OCI-LY1 (cell line): ENCODE data around the gene ZNF76.

ENCODE experiments used
- H2AFZ ChIP-seq: fragments of 200-600 bp; sonication (generic), shearing (Covaris generic); 2 replicates; pipeline ENCODE4 v1.6.0; 2014; ENCODE audit warnings: antibody characterized with exemption, mild to moderate bottlenecking, low read length
- H3F3A ChIP-seq: fragments of 200-600 bp; sonication (generic), shearing (Covaris generic); 2 replicates; pipeline ENCODE4 v1.6.0; 2014; ENCODE audit warnings: mild to moderate bottlenecking, antibody characterized with exemption, low read length, moderate library complexity; ENCODE audit not compliant: insufficient read depth
- H3K27ac ChIP-seq: fragments of 200-600 bp; sonication (generic); 2 replicates; pipeline ENCODE4 v1.5.1; 2014; ENCODE audit warnings: low read length, mixed run types, mild to moderate bottlenecking, low read depth; ENCODE audit not compliant: poor library complexity, severe bottlenecking
- H3K27me3 ChIP-seq: fragments of 200-600 bp; sonication (generic); 2 replicates; pipeline ENCODE4 v1.6.0; 2014; ENCODE audit warnings: antibody characterized with exemption, mild to moderate bottlenecking, low read length, moderate library complexity; ENCODE audit not compliant: insufficient read depth
- H3K36me3 ChIP-seq: fragments of 200-600 bp; sonication (generic); 2 replicates; pipeline ENCODE4 v1.6.1; 2014; ENCODE audit warnings: mild to moderate bottlenecking, antibody characterized with exemption, low read length, moderate library complexity, mixed read lengths; ENCODE audit not compliant: insufficient read depth
- H3K4me1 ChIP-seq: fragments of 200-600 bp; sonication (generic); 2 replicates; pipeline ENCODE4 v1.5.1; 2014; ENCODE audit warnings: mild to moderate bottlenecking, low read length, moderate library complexity; ENCODE audit not compliant: insufficient read depth, severe bottlenecking
- H3K4me2 ChIP-seq: fragments of 200-600 bp; sonication (generic), shearing (Covaris generic); 2 replicates; pipeline ENCODE4 v1.6.1; 2014; ENCODE audit warnings: low read length
- H3K4me3 ChIP-seq: fragments of 200-600 bp; sonication (generic); 2 replicates; pipeline ENCODE4 v1.5.1; 2014; ENCODE audit warnings: low read length, low read depth, mild to moderate bottlenecking, mixed read lengths; ENCODE audit not compliant: poor library complexity, severe bottlenecking
- H3K79me2 ChIP-seq: fragments of 200-600 bp; shearing (Covaris generic); 2 replicates; pipeline ENCODE4 v1.6.1; 2016; ENCODE audit warnings: mixed run types, low read length, mixed read lengths; ENCODE audit not compliant: insufficient read depth
- H3K9ac ChIP-seq: fragments of 200-600 bp; sonication (generic), shearing (Covaris generic); 2 replicates; pipeline ENCODE4 v1.6.1; 2014; ENCODE audit warnings: mild to moderate bottlenecking, low read length, mixed read lengths
- H3K9me2 ChIP-seq: fragments of 200-600 bp; sonication (generic), shearing (Covaris generic); 2 replicates; pipeline ENCODE4 v1.6.1; 2014; ENCODE audit warnings: low read depth, mild to moderate bottlenecking, low read length, mixed read lengths
- H3K9me3 ChIP-seq: fragments of 200-600 bp; shearing (Covaris generic); 2 replicates; pipeline ENCODE4 v1.6.1; 2014; ENCODE audit warnings: low read length, mixed read lengths
- H4K20me1 ChIP-seq: fragments of 200-600 bp; sonication (generic), shearing (Covaris generic); 2 replicates; pipeline ENCODE4 v1.6.0; 2016; ENCODE audit warnings: mild to moderate bottlenecking, low read length; ENCODE audit not compliant: insufficient read depth
- CTCF ChIP-seq: fragments of 200-600 bp; sonication (generic), shearing (Covaris generic); IDR thresholded peaks from 2 replicates; pipeline ENCODE4 v1.5.1; 2017; ENCODE audit warnings: mild to moderate bottlenecking, antibody characterized with exemption, low read length, moderate library complexity, mixed read lengths
- EZH2 ChIP-seq: fragments of 200-600 bp; sonication (generic), shearing (Covaris generic); IDR thresholded peaks from 2 replicates; pipeline ENCODE4 v1.8.0; 2017; ENCODE audit warnings: borderline replicate concordance, mixed run types, mild to moderate bottlenecking, antibody characterized with exemption, low read length, moderate library complexity, mixed read lengths

Gene ZNF76

GRCh38 chr6:35272005-35272404 is 12.5 kb downstream of the ZNF76 start:
- no peak overlapping the region for H3K4me3 ChIP-seq
- no peaks in the 10 kb centered on the region for H3K27me3 ChIP-seq
- TF ChIP-seq EZH2 (no peak), CTCF (no peak)
- H3K9ac ChIP-seq: no peak overlapping the region
- no peak overlapping the region for H3K27ac ChIP-seq
- H3K79me2 ChIP-seq: no peaks in the 10 kb centered on the region
- H2AFZ ChIP-seq: no peak overlapping the region
- no peaks in the 10 kb centered on the region; the same call in 1 of the 2 replicates for H3K36me3 ChIP-seq
- H3K4me1 ChIP-seq: no peaks in the 10 kb centered on the region
- no peaks in the 10 kb centered on the region for H3K9me2 ChIP-seq
- no peaks in the 10 kb centered on the region for H3K9me3 ChIP-seq
- H4K20me1 ChIP-seq: no peaks in the 10 kb centered on the region
- no peaks in the 10 kb centered on the region for H3F3A ChIP-seq
- no peak overlapping the region for H3K4me2 ChIP-seq

GRCh38 chr6:35273822-35274559 is 14.5 kb downstream of the ZNF76 start:
- Histone ChIP-seq H3K79me2 (no peaks in the 10 kb centered on the region), H3K36me3 (no peaks in the 10 kb centered on the region; the same call in 1 of the 2 replicates), H3K27me3 (no peaks in the 10 kb centered on the region), H3K4me2 (no peak overlapping the region), H3K9me3 (no peaks in the 10 kb centered on the region), H3K9me2 (no peaks in the 10 kb centered on the region), H3K9ac (no peak overlapping the region), H3K4me1 (no peaks in the 10 kb centered on the region), H2AFZ (no peak overlapping the region), H3F3A (no peaks in the 10 kb centered on the region), H3K4me3 (no peak overlapping the region), H4K20me1 (no peaks in the 10 kb centered on the region), H3K27ac (no peak overlapping the region)
- TF ChIP-seq CTCF (no peak), EZH2 (no peak)

GRCh38 chr6:35275744-35276260 is 16.3 kb downstream of the ZNF76 start:
- H3K9me3 ChIP-seq: no peaks in the 10 kb centered on the region
- no peaks in the 10 kb centered on the region for H4K20me1 ChIP-seq
- H3K27me3 ChIP-seq: no peaks in the 10 kb centered on the region
- H2AFZ ChIP-seq: no peak overlapping the region
- no peaks in the 10 kb centered on the region for H3K4me1 ChIP-seq
- H3K36me3 ChIP-seq: peaks cover under 1% of the 10 kb centered on the region; the same call in 1 of the 2 replicates
- H3F3A ChIP-seq: no peaks in the 10 kb centered on the region
- H3K9me2 ChIP-seq: no peaks in the 10 kb centered on the region
- TF ChIP-seq CTCF (no peak), EZH2 (no peak)
- no peak overlapping the region for H3K4me2 ChIP-seq
- no peaks in the 10 kb centered on the region for H3K79me2 ChIP-seq
- no peak overlapping the region for H3K4me3 ChIP-seq
- no peak overlapping the region for H3K27ac ChIP-seq
- no peak overlapping the region for H3K9ac ChIP-seq
